WERI-Rb-1 (cell line): Measurements from ENCODE around the gene SLC22A16.

ENCODE experiments used
- DNase-seq: peaks from one replicate; pipeline ENCODE4 v3.0.0-alpha.2; 2020
- H3K27ac ChIP-seq: fragments of 250-450 bp; sonication (Bioruptor Pico); 2 replicates; pipeline ENCODE4 v1.5.1; 2020; ENCODE audit warnings: mild to moderate bottlenecking, moderate library complexity
- H3K27me3 ChIP-seq: fragments of 250-450 bp; sonication (Bioruptor Pico); 2 replicates; pipeline ENCODE4 v1.5.1; 2021; ENCODE audit warnings: mild to moderate bottlenecking, low read depth, moderate library complexity; ENCODE audit not compliant: insufficient read depth, severe bottlenecking
- H3K36me3 ChIP-seq: fragments of 250-450 bp; sonication (Bioruptor Pico); 2 replicates; pipeline ENCODE4 v1.5.1; 2020; ENCODE audit warnings: mild to moderate bottlenecking, moderate library complexity
- H3K4me3 ChIP-seq: 2 replicates; pipeline ENCODE4 v1.5.1; 2011; ENCODE audit warnings: low read depth, mild to moderate bottlenecking, control low read depth, low read length
- H3K9me3 ChIP-seq: fragments of 250-450 bp; sonication (Bioruptor Pico); 2 replicates; pipeline ENCODE4 v1.5.1; 2021; ENCODE audit warnings: mild to moderate bottlenecking, moderate library complexity; ENCODE audit not compliant: severe bottlenecking
- TF ChIP-seq, protein P1 (sequence below): IDR thresholded peaks from 2 replicates; pipeline ENCODE4 v1.5.1; 2011; ENCODE audit warnings: low read depth, mild to moderate bottlenecking, control low read depth, inconsistent platforms, low read length

Gene SLC22A16, protein sequence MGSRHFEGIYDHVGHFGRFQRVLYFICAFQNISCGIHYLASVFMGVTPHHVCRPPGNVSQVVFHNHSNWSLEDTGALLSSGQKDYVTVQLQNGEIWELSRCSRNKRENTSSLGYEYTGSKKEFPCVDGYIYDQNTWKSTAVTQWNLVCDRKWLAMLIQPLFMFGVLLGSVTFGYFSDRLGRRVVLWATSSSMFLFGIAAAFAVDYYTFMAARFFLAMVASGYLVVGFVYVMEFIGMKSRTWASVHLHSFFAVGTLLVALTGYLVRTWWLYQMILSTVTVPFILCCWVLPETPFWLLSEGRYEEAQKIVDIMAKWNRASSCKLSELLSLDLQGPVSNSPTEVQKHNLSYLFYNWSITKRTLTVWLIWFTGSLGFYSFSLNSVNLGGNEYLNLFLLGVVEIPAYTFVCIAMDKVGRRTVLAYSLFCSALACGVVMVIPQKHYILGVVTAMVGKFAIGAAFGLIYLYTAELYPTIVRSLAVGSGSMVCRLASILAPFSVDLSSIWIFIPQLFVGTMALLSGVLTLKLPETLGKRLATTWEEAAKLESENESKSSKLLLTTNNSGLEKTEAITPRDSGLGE

DNA sequence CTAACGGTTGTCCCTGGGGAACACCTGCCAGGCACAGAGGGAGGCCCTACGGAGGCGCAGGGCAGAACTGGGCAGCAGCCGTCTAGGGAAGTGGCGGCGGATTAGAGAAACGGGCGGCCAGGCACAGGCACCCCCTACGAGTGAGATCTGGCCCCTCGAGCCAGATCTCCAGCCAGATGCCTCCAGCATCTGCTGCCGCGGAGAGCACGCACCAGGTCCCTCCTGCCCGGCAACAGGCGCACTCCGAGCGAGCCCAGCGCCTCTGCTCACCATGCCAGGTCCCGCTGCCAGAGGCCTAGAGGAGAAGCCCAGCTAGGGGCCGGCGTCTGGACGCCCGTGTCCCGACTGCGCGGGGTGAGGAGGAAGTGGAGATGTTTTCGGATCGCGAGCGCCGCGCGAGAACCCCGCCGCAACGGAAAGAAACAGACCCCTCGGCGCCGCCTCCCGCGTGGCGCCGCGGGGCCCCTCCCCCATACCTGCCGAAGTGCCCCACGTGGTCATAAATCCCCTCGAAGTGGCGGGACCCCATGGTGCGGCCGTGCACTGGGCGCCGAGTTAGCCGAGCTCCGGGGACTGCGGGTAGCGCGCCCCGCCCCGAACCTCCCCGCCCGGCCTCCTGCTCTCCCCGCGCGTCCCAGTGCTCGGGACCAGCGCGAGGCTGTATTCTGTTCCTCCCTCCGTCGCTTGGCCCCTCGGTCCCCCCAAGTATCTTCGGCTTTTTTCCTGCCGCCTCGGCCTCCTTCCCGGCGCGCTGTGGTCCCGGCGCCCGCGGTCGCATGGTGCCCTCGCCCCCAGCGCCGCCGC is at the start of gene SLC22A16:
Gene SLC22A16 (minus strand): TSS at position 568 of the 804 bp plus-strand sequence. CDS start 39 bp downstream, at position 529.
- DNase-seq: no peak
- H3K27me3 ChIP-seq: no peaks in the 10 kb centered on the region
- H3K36me3 ChIP-seq: no peaks in the 10 kb centered on the region
- H3K27ac ChIP-seq: no peak within 1 kb of the TSS
- no peak within 1 kb of the TSS for H3K4me3 ChIP-seq
- no peaks in the 10 kb centered on the region for H3K9me3 ChIP-seq
- TF ChIP-seq, protein P1, sequence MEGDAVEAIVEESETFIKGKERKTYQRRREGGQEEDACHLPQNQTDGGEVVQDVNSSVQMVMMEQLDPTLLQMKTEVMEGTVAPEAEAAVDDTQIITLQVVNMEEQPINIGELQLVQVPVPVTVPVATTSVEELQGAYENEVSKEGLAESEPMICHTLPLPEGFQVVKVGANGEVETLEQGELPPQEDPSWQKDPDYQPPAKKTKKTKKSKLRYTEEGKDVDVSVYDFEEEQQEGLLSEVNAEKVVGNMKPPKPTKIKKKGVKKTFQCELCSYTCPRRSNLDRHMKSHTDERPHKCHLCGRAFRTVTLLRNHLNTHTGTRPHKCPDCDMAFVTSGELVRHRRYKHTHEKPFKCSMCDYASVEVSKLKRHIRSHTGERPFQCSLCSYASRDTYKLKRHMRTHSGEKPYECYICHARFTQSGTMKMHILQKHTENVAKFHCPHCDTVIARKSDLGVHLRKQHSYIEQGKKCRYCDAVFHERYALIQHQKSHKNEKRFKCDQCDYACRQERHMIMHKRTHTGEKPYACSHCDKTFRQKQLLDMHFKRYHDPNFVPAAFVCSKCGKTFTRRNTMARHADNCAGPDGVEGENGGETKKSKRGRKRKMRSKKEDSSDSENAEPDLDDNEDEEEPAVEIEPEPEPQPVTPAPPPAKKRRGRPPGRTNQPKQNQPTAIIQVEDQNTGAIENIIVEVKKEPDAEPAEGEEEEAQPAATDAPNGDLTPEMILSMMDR: no peak

DNA sequence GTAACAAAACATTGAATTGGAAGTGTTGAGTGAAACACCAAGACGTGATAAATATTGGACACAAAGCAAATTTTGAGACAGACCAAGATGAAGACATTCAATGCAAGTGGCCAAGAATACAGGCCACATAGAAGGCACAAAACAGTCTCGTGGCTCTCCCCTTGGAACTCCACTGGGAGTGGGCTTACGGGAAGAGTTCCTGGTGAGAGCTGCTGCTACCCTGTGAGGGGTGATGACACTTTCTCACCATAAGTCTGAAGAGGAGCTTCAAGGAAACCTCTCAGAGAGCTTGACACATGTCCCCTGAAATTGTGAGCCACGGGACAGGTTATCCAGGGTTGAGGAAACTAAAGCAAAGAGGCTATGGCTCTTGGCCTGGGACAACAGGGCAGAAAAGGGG is 48.6 kb upstream of the SLC22A16 start:
- no peaks in the 10 kb centered on the region for H3K36me3 ChIP-seq
- TF ChIP-seq, protein P1: no peak
- no peak overlapping the region for H3K4me3 ChIP-seq
- H3K9me3 ChIP-seq: no peaks in the 10 kb centered on the region
- H3K27ac ChIP-seq: no peak overlapping the region
- no peaks in the 10 kb centered on the region for H3K27me3 ChIP-seq
- no peak for DNase-seq

DNA sequence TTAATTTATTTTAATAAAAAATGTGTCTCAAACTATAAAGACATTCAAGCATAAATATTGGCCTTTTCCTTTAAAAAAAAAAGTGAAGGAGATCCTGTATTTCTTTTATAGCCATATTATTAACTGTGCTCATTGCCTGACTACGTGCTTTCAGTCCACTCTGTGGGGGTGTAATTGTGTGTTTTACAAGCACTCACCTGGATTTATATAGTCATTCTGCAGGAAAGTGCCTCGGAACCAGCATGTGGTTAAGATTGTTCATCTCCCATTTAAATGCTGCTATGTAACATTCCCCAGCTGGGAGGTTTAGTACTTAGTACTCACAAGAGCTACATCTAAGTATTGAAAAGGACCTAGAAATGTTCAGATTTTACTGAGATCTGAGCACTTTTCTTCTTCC is 47.9 kb upstream of the SLC22A16 start:
- Histone ChIP-seq H3K27ac (no peak overlapping the region), H3K27me3 (no peaks in the 10 kb centered on the region), H3K36me3 (no peaks in the 10 kb centered on the region), H3K9me3 (no peaks in the 10 kb centered on the region), H3K4me3 (no peak overlapping the region)
- DNase-seq: no peak
- TF ChIP-seq, protein P1: no peak

DNA sequence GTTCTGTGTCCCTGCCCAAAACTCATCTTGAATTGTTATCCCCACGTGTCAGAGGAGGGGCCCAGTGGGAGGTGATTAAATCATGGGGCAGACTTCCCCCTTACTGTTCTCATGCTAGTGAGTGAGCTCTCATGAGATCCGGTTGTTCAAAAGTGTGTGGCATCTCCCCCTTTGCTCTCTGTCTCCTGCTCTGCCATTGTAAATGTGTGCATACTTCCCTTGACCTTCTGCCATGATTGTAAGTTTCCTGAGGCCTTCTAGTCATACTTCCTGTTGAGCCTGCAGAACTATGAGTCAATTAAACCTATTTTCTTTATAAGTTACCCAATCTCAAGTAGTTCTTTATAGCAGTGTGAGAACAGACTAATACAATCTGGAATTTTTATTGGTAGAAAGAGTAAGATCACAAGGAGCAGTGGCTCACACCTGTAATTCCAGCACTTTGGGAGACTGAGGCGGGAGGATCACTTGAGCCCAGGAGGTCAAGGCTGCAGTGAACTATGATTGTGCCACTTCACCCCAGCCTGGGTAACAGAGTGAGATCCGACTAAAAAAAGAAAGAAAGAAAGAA is 47.1 kb upstream of the SLC22A16 start:
- Histone ChIP-seq H3K9me3 (no peaks in the 10 kb centered on the region), H3K27me3 (no peaks in the 10 kb centered on the region), H3K27ac (no peak overlapping the region), H3K4me3 (no peak overlapping the region), H3K36me3 (no peaks in the 10 kb centered on the region)
- TF ChIP-seq, protein P1: no peak
- no peak for DNase-seq

DNA sequence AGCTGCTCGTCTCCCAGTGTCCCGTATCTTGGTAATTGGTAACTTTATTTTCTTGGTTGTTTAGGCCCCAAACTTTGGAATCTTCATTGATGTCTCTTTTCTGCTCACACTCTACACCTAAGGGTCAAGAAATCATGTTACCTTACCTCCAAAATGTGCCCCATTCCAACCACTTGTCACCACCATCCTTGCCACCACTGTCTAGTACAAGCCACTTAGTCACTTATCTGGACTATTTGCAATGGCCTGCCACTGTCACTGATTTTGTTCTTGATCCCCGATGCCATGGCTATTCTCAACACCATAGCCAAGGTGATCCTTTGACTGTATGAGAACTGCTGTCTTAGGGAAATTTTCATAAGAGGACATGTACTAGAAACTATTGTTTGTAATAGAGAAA is 46.0 kb upstream of the SLC22A16 start:
- TF ChIP-seq, protein P1: no peak
- no peak overlapping the region for H3K4me3 ChIP-seq
- no peaks in the 10 kb centered on the region for H3K9me3 ChIP-seq
- no peak overlapping the region for H3K27ac ChIP-seq
- no peaks in the 10 kb centered on the region for H3K27me3 ChIP-seq
- H3K36me3 ChIP-seq: no peaks in the 10 kb centered on the region
- DNase-seq: no peak
